CD14-positive monocyte (primary cell): ENCODE data around the gene PCSK1N. TPM values are rescaled to one million over a fixed set of nuclear protein-coding genes. Genes with fewer than 3 reads are reported as not detected.
A peak's percentile ranks its signal among the peaks of the same experiment; 100 is the strongest.

Experiments
- DNase-seq, 3 donors: peaks; one replicate each; pipeline ENCODE4 v3.0.0-alpha.2; 2011 to 2022
- H2AFZ ChIP-seq: 2 replicates; pipeline ENCODE4 v1.6.0; 2012; ENCODE audit warnings: mild to moderate bottlenecking, low read depth, low read length, inconsistent platforms; ENCODE audit not compliant: insufficient read depth, poor library complexity, severe bottlenecking
- H3K27ac ChIP-seq, 2 donors: 1 replicate in 1 of 2; 2 replicates in 1 of 2; pipeline ENCODE4 v1.5.1; 2012 to 2013; ENCODE audit warnings: low read length in 2 of 2, control low read depth in 1 of 2, inconsistent platforms in 1 of 2, low read depth in 1 of 2, mild to moderate bottlenecking in 1 of 2
- H3K27me3 ChIP-seq, 2 donors: one replicate each; pipeline versions ENCODE4 v1.6.0 to v1.6.1; 2011 to 2013; ENCODE audit warnings: low read length in 2 of 2; ENCODE audit not compliant: control insufficient read depth in 2 of 2, insufficient read depth in 2 of 2
- H3K36me3 ChIP-seq, 2 donors: replicated peaks in 1 of 2; 1 replicate in 1 of 2; 2 replicates in 1 of 2; pipeline versions ENCODE4 v1.5.1 to v1.6.1; 2012 to 2013; ENCODE audit warnings: low read length in 2 of 2, control low read depth in 1 of 2, inconsistent platforms in 1 of 2, mild to moderate bottlenecking in 1 of 2; ENCODE audit not compliant: insufficient read depth in 2 of 2, control insufficient read depth in 1 of 2
- H3K4me1 ChIP-seq, 2 donors: 1 replicate in 1 of 2; 2 replicates in 1 of 2; pipeline versions ENCODE4 v1.5.1 to v1.6.1; 2012 to 2013; ENCODE audit warnings: low read length in 2 of 2, control low read depth in 1 of 2, inconsistent platforms in 1 of 2, mild to moderate bottlenecking in 1 of 2, moderate library complexity in 1 of 2; ENCODE audit not compliant: insufficient read depth in 2 of 2, control insufficient read depth in 1 of 2
- H3K4me2 ChIP-seq: replicated peaks from 2 replicates; pipeline ENCODE3; 2012; ENCODE audit warnings: low read length, moderate library complexity, mild to moderate bottlenecking; ENCODE audit not compliant: poor library complexity, severe bottlenecking; ENCODE audit errors: extremely low read depth
- H3K4me3 ChIP-seq, 3 experiments: fragments of 200-600 bp in 1 of 3; sonication (generic) in 1 of 3; replicated peaks in 1 of 3; 1 replicate in 2 of 3; 2 replicates in 1 of 3; pipeline ENCODE4 v1.5.1; 2011 to 2013; ENCODE audit warnings: low read length in 3 of 3, mild to moderate bottlenecking in 3 of 3, control low read depth in 2 of 3, low read depth in 2 of 3, inconsistent platforms in 1 of 3, moderate library complexity in 1 of 3
- H3K79me2 ChIP-seq: 2 replicates; pipeline ENCODE4 v1.6.0; 2012; ENCODE audit warnings: mild to moderate bottlenecking, control low read depth, inconsistent platforms, low read length, moderate library complexity; ENCODE audit not compliant: insufficient read depth
- H3K9ac ChIP-seq: 2 replicates; pipeline ENCODE4 v1.6.0; 2017; ENCODE audit warnings: low read length, mild to moderate bottlenecking; ENCODE audit not compliant: insufficient read depth, poor library complexity, severe bottlenecking
- H3K9me3 ChIP-seq, 2 donors: replicated peaks in 1 of 2; 1 replicate in 1 of 2; 2 replicates in 1 of 2; pipeline versions ENCODE4 v1.5.1 to v1.6.1; 2012 to 2013; ENCODE audit warnings: low read length in 2 of 2, control low read depth in 1 of 2; ENCODE audit not compliant: control insufficient read depth in 1 of 2, insufficient read depth in 1 of 2
- H4K20me1 ChIP-seq: 2 replicates; pipeline ENCODE4 v1.6.0; 2012; ENCODE audit warnings: mild to moderate bottlenecking, low read length, control low read depth, moderate library complexity; ENCODE audit not compliant: insufficient read depth
- H3K27ac Mint-ChIP-seq, 7 donors: one replicate each; pipeline ENCODE4 v1.8.0; 2020; ENCODE audit warnings: mild to moderate bottlenecking in 7 of 7, mixed read lengths in 7 of 7, moderate library complexity in 6 of 7, inconsistent platforms in 2 of 7
- H3K27me3 Mint-ChIP-seq, 3 donors: one replicate each; pipeline ENCODE4 v1.8.0; 2021 to 2022; ENCODE audit warnings: low read depth in 3 of 3, mild to moderate bottlenecking in 3 of 3, mixed read lengths in 3 of 3, moderate library complexity in 3 of 3, inconsistent platforms in 1 of 3
- H3K36me3 Mint-ChIP-seq, 2 donors: one replicate each; pipeline ENCODE4 v1.8.0; 2020; ENCODE audit warnings: mixed read lengths in 2 of 2, inconsistent platforms in 1 of 2, mild to moderate bottlenecking in 1 of 2
- H3K4me1 Mint-ChIP-seq: one replicate; pipeline ENCODE4 v1.8.0; 2020; ENCODE audit warnings: mild to moderate bottlenecking, mixed read lengths
- H3K4me3 Mint-ChIP-seq, 2 donors: one replicate each; pipeline ENCODE4 v1.8.0; 2020; ENCODE audit warnings: mild to moderate bottlenecking in 2 of 2, mixed read lengths in 2 of 2, moderate library complexity in 1 of 2
- H3K9me3 Mint-ChIP-seq, 7 donors: one replicate each; pipeline ENCODE4 v1.8.0; 2020 to 2022; ENCODE audit warnings: mixed read lengths in 7 of 7, mild to moderate bottlenecking in 6 of 7, moderate library complexity in 6 of 7, inconsistent platforms in 2 of 7
- WGBS: methylation state at CpG from one replicate; pipeline ENCODE4 v1.1.5; 2013; ENCODE audit warnings: missing lambda C conversion rate; ENCODE audit not compliant: insufficient coverage; 5-methylcytosine and 5-hydroxymethylcytosine counted together
- intact Hi-C, 2 donors: fragments of 100-400 bp; cut with micrococcal nuclease; formaldehyde crosslinking; loops; one replicate each; pipeline versions ENCODE4 v1.15.0 to v1.15.1; 2023
- polyA plus RNA-seq, 3 donors: library from polyadenylated mRNA; depleted of rRNA in 1 of 3; unstranded in 2 of 3; stranded (reverse) in 1 of 3; fragments of 300-500 nt in 2 of 3; fragments of >200 nt in 1 of 3; fragmentation: Illumina TruSeq in 2 of 3; gene quantifications; 1 replicate in 2 of 3; 2 replicates in 1 of 3; pipeline ENCODE4 v1.2.3, GENCODE V29; 2012 to 2021
- TF ChIP-seq, protein P1 (sequence below): fragments of 200-600 bp; IDR thresholded peaks from one replicate; pipeline ENCODE4 v1.8.0; 2022; ENCODE audit warnings: antibody characterized with exemption, mild to moderate bottlenecking

Gene PCSK1N
- polyA plus RNA-seq, 3 donors = not detected

DNA sequence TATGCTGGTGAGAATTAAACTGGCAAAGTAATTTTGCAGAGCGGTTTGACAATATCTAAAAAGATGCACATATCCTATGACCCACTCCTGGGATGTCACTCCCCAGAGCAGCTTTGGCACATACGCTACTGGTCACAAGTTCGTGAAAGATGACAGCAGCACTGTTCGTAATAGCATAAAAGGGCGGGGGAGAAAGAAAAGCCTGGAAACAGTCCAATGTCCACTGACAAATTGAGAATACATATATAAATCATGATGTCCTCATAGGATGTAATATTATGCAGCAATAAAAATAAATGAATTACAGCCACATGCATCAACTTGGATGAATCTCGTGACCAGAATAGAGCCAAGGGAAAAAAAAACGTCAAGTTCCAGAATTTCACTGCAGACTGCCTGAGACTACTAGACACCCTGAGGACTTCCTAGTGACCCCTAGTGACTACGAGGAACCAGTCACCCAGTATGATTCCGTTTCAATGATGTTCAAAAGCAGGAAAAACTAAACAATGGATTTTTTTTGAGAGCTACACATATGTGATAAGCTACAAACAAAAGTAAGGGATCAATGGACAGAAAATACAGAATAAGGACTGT, 1.8 kb downstream of the PCSK1N start:
- no peaks in the 10 kb centered on the region for H4K20me1 ChIP-seq
- H2AFZ ChIP-seq = no peak overlapping the region
- peaks cover 0 to 16% (median 7%) of the 10 kb centered on the region in 7 donors for H3K9me3 Mint-ChIP-seq
- peaks cover 54 to 86% (median 74%) of the 10 kb centered on the region in 3 donors for H3K27me3 Mint-ChIP-seq
- 0% methylated on average over 1 of the region's 9 CpGs for WGBS
- H3K27me3 ChIP-seq = peaks cover 12 to 61% of the 10 kb centered on the region in 2 donors
- TF ChIP-seq, protein P1, sequence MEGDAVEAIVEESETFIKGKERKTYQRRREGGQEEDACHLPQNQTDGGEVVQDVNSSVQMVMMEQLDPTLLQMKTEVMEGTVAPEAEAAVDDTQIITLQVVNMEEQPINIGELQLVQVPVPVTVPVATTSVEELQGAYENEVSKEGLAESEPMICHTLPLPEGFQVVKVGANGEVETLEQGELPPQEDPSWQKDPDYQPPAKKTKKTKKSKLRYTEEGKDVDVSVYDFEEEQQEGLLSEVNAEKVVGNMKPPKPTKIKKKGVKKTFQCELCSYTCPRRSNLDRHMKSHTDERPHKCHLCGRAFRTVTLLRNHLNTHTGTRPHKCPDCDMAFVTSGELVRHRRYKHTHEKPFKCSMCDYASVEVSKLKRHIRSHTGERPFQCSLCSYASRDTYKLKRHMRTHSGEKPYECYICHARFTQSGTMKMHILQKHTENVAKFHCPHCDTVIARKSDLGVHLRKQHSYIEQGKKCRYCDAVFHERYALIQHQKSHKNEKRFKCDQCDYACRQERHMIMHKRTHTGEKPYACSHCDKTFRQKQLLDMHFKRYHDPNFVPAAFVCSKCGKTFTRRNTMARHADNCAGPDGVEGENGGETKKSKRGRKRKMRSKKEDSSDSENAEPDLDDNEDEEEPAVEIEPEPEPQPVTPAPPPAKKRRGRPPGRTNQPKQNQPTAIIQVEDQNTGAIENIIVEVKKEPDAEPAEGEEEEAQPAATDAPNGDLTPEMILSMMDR = no peak
- no peaks in the 10 kb centered on the region for H3K36me3 Mint-ChIP-seq
- intact Hi-C loops = no loop called here
- H3K4me1 ChIP-seq = no peaks in the 10 kb centered on the region
- no peak overlapping the region for H3K9ac ChIP-seq
- no peaks in the 10 kb centered on the region for H3K36me3 ChIP-seq
- no peak overlapping the region for H3K27ac ChIP-seq
- H3K4me1 Mint-ChIP-seq = peaks cover 8% of the 10 kb centered on the region
- peak overlapping the region in 1 of 2 donors; percentile 74 for H3K4me3 Mint-ChIP-seq
- no peaks in the 10 kb centered on the region for H3K9me3 ChIP-seq
- H3K79me2 ChIP-seq = no peaks in the 10 kb centered on the region
- no peak for DNase-seq
- H3K4me3 ChIP-seq = no peak overlapping the region
- H3K4me2 ChIP-seq = no peak overlapping the region
- H3K27ac Mint-ChIP-seq = no peak overlapping the region

DNA sequence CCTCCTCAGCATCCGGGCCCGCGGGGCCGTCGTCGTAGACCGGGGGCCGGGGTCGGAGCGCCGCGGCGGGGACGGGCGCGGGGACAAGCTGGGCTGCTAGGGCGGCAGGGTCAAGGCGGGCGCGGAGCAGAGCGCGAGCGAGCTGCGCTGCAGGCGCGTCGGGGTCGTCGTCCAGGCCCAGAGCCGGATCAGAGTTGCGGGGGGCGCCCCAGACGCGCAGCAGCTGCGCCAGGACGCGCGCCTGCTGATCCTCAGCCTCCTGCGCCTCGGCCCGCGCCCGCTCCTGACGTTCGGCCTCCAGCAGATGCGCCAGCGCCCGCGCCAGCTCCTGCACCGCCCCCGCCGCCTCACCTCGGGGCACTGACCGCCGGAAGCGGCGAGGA, 3.5 kb downstream of the PCSK1N start:
- 2% methylated on average over 42 of the region's 57 CpGs for WGBS
- Histone ChIP-seq H3K9ac (no peak overlapping the region), H2AFZ (no peak overlapping the region), H4K20me1 (no peaks in the 10 kb centered on the region), H3K9me3 (no peaks in the 10 kb centered on the region), H3K4me3 (no peak overlapping the region), H3K79me2 (no peaks in the 10 kb centered on the region), H3K4me2 (no peak overlapping the region), H3K4me1 (no peaks in the 10 kb centered on the region), H3K27me3 (peaks cover 12 to 70% of the 10 kb centered on the region in 2 donors), H3K27ac (no peak overlapping the region), H3K36me3 (no peaks in the 10 kb centered on the region)
- Mint-ChIP-seq H3K27ac (no peak overlapping the region), H3K9me3 (peaks cover 0 to 31% (median 17%) of the 10 kb centered on the region in 7 donors), H3K4me1 (peaks cover 14% of the 10 kb centered on the region), H3K4me3 (no peak overlapping the region), H3K27me3 (peaks cover 65 to 90% (median 76%) of the 10 kb centered on the region in 3 donors), H3K36me3 (peaks cover 0 to 5% of the 10 kb centered on the region in 2 donors)
- TF ChIP-seq, protein P1 = no peak
- intact Hi-C loops = no loop called here
- no peak for DNase-seq
